Mesenchymal stem cell (in vitro differentiated cells and primary cell): Measurements from ENCODE around the gene DHX8.

Experiments
- DNase-seq: peaks from one replicate; pipeline ENCODE4 v3.0.0-alpha.2; 2013
- H2AFZ ChIP-seq: one replicate; pipeline ENCODE4 v1.6.1; 2013; ENCODE audit warnings: low read depth, mild to moderate bottlenecking, control low read depth, inconsistent platforms, low read length, moderate library complexity
- H2AK5ac ChIP-seq: 2 replicates; pipeline ENCODE4 v1.6.1; 2013; ENCODE audit warnings: low read length, moderate library complexity, mild to moderate bottlenecking, inconsistent platforms; ENCODE audit not compliant: severe bottlenecking
- H2BK120ac ChIP-seq: one replicate; pipeline ENCODE4 v1.6.1; 2013; ENCODE audit warnings: low read depth, mild to moderate bottlenecking, inconsistent platforms, low read length, moderate library complexity
- H2BK12ac ChIP-seq, 2 experiments: one replicate each; pipeline ENCODE4 v1.6.1; 2013; ENCODE audit warnings: inconsistent platforms in 2 of 2, low read length in 2 of 2, mild to moderate bottlenecking in 2 of 2, moderate library complexity in 2 of 2, control low read depth in 1 of 2
- H2BK15ac ChIP-seq: one replicate; pipeline ENCODE4 v1.6.1; 2013; ENCODE audit warnings: mild to moderate bottlenecking, low read depth, inconsistent platforms; ENCODE audit not compliant: poor library complexity, severe bottlenecking
- H2BK5ac ChIP-seq: 2 replicates; pipeline ENCODE4 v1.6.1; 2013; ENCODE audit warnings: low read depth, mild to moderate bottlenecking, low read length, control low read depth, inconsistent platforms; ENCODE audit not compliant: poor library complexity, severe bottlenecking
- H3K14ac ChIP-seq, 2 experiments: one replicate each; pipeline ENCODE4 v1.6.1; 2013; ENCODE audit warnings: inconsistent platforms in 2 of 2, low read length in 2 of 2, control low read depth in 1 of 2, mild to moderate bottlenecking in 1 of 2, moderate library complexity in 1 of 2
- H3K18ac ChIP-seq, 2 experiments: one replicate each; pipeline ENCODE4 v1.6.1; 2013; ENCODE audit warnings: inconsistent platforms in 2 of 2, low read length in 2 of 2, control low read depth in 1 of 2, low read depth in 1 of 2, mild to moderate bottlenecking in 1 of 2
- H3K23ac ChIP-seq, 2 experiments: one replicate each; pipeline ENCODE4 v1.6.1; 2013; ENCODE audit warnings: inconsistent platforms in 2 of 2, low read length in 2 of 2, mild to moderate bottlenecking in 2 of 2, moderate library complexity in 2 of 2, control low read depth in 1 of 2
- H3K27ac ChIP-seq: 2 replicates; pipeline ENCODE4 v1.5.1; 2013; ENCODE audit warnings: mild to moderate bottlenecking, moderate library complexity, low read length, control low read depth, inconsistent platforms; ENCODE audit not compliant: poor library complexity, severe bottlenecking
- H3K27me3 ChIP-seq, 2 experiments: 2 replicates each; pipeline versions ENCODE4 v1.6.1 to v1.7.0; 2013; ENCODE audit warnings: low read length in 2 of 2, mild to moderate bottlenecking in 2 of 2, moderate library complexity in 2 of 2, control low read depth in 1 of 2, inconsistent platforms in 1 of 2; ENCODE audit not compliant: control insufficient read depth in 1 of 2, insufficient read depth in 1 of 2
- H3K36me3 ChIP-seq, 2 experiments: 2 replicates each; pipeline versions ENCODE4 v1.6.1 to v1.7.0; 2013; ENCODE audit warnings: low read length in 2 of 2, control low read depth in 1 of 2, inconsistent platforms in 1 of 2, low read depth in 1 of 2, mild to moderate bottlenecking in 1 of 2; ENCODE audit not compliant: insufficient read depth in 2 of 2, control insufficient read depth in 1 of 2
- H3K4ac ChIP-seq, 2 experiments: one replicate each; pipeline ENCODE4 v1.6.1; 2013; ENCODE audit warnings: inconsistent platforms in 2 of 2, low read length in 2 of 2, mild to moderate bottlenecking in 2 of 2, moderate library complexity in 2 of 2, control low read depth in 1 of 2, low read depth in 1 of 2
- H3K4me1 ChIP-seq: 2 replicates; pipeline ENCODE4 v1.6.1; 2013; ENCODE audit warnings: low read depth, low read length, control low read depth; ENCODE audit not compliant: control insufficient read depth, insufficient read depth
- H3K4me2 ChIP-seq: 2 replicates; pipeline ENCODE4 v1.6.1; 2013; ENCODE audit warnings: low read length, mild to moderate bottlenecking, inconsistent platforms; ENCODE audit not compliant: poor library complexity, severe bottlenecking
- H3K4me3 ChIP-seq, 2 experiments: 2 replicates each; pipeline versions ENCODE4 v1.5.1 to v1.7.0; 2013; ENCODE audit warnings: low read length in 2 of 2, mild to moderate bottlenecking in 2 of 2, control low read depth in 1 of 2, low read depth in 1 of 2; ENCODE audit not compliant: insufficient read depth in 1 of 2
- H3K79me1 ChIP-seq: replicated peaks from 2 replicates; pipeline ENCODE4 v1.6.1; 2013; ENCODE audit warnings: mild to moderate bottlenecking, control low read depth, low read length, inconsistent platforms; ENCODE audit not compliant: poor library complexity, severe bottlenecking
- H3K9ac ChIP-seq: 2 replicates; pipeline ENCODE4 v1.7.0; 2013; ENCODE audit warnings: mild to moderate bottlenecking, low read length, moderate library complexity
- H3K9me3 ChIP-seq: 2 replicates; pipeline ENCODE4 v1.7.0; 2013; ENCODE audit warnings: mild to moderate bottlenecking, low read length; ENCODE audit not compliant: control insufficient read depth
- H4K8ac ChIP-seq: one replicate; pipeline ENCODE4 v1.6.1; 2013; ENCODE audit warnings: inconsistent platforms, mild to moderate bottlenecking, low read length, moderate library complexity
- H4K91ac ChIP-seq: one replicate; pipeline ENCODE4 v1.6.1; 2013; ENCODE audit warnings: mild to moderate bottlenecking, low read length, inconsistent platforms
- WGBS: methylation state at CpG from one replicate; pipeline ENCODE4 v1.1.7; 2013; ENCODE audit warnings: mixed read lengths; 5-methylcytosine and 5-hydroxymethylcytosine counted together

DHX8 gene

DNA sequence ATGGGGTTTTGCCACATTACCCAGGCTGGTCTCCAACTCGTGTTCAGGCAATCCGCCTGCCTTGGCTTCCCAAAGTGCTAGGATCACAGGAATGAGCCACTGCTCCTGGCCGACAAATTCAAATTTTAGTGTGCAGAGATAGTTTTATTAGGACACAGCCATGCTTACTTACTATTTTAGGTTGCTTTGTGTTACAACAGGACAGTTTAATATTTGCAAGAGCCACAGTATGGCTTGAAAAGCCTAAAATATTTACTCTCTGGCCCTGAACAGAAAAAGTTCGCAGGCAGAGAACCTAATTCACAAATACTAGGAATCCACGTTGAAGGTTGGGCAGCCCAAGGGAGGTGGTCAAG lies 75.0 kb downstream of the DHX8 start:
- H3K4me3 ChIP-seq: no peak overlapping the region
- peak overlapping the region in 1 of 2 experiments; percentile 2 for H2BK12ac ChIP-seq
- H3K14ac ChIP-seq: no peak overlapping the region
- peaks cover 30 to 44% of the 10 kb centered on the region in 2 experiments for H3K27me3 ChIP-seq
- peaks cover 8% of the 10 kb centered on the region for H3K4me1 ChIP-seq
- 79% methylated on average over 5 of the region's 5 CpGs for WGBS
- no peak overlapping the region for H3K4me2 ChIP-seq
- no peaks in the 10 kb centered on the region for H3K36me3 ChIP-seq
- no peak overlapping the region for H2BK5ac ChIP-seq
- no peak overlapping the region for H3K27ac ChIP-seq
- H3K4ac ChIP-seq: no peak overlapping the region
- no peak overlapping the region for H4K91ac ChIP-seq
- no peak for DNase-seq
- no peak overlapping the region for H3K23ac ChIP-seq
- no peak overlapping the region for H2AFZ ChIP-seq
- no peaks in the 10 kb centered on the region for H3K9me3 ChIP-seq
- H3K79me1 ChIP-seq: no peaks in the 10 kb centered on the region
- H2AK5ac ChIP-seq: no peak overlapping the region
- no peak overlapping the region for H4K8ac ChIP-seq
- no peak overlapping the region for H3K9ac ChIP-seq
- H3K18ac ChIP-seq: peak overlapping the region in 1 of 2 experiments; percentile 46
- no peak overlapping the region for H2BK15ac ChIP-seq
- no peak overlapping the region for H2BK120ac ChIP-seq

DNA sequence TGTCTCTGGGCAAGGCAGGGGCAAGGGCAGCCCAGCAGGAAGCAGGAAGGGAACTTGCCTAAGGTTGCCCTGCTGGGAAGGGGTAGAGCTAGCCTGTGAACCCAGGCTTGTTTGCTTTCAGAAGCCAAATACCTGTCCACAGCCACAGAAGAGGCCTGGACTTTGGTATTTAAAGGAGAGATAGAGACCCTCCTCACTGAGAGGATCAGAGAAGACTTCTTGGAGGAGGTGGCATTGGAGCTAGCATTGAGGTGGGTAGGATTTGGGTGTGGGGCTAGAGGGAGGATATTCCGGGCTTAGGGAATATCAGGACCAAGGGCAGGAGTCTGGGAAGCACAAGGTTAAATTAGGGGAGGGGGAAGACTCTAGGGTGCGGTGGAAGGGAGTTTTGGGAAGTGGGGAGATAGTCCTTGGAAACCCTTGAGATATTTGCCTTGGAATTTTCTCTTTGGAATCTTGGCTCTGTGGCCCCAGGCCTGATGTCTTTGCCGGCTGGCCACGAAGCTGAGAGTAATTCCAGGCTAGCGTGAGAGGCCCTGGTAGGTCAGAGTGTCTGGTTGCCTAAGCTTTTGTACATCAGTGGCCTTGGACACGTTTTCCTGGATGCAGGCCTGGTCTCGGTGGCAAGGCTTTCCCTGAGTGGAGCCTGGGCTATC lies 75.5 kb downstream of the DHX8 start:
- no peak overlapping the region for H3K14ac ChIP-seq
- no peak overlapping the region for H2BK5ac ChIP-seq
- DNase-seq: no peak
- peaks cover 34 to 46% of the 10 kb centered on the region in 2 experiments for H3K27me3 ChIP-seq
- H2AK5ac ChIP-seq: no peak overlapping the region
- no peak overlapping the region for H2BK120ac ChIP-seq
- no peak overlapping the region for H2BK15ac ChIP-seq
- no peak overlapping the region for H3K23ac ChIP-seq
- H3K9me3 ChIP-seq: no peaks in the 10 kb centered on the region
- 89% methylated on average over 7 of the region's 7 CpGs for WGBS
- no peak overlapping the region for H3K9ac ChIP-seq
- H2AFZ ChIP-seq: no peak overlapping the region
- H2BK12ac ChIP-seq: peak overlapping the region in 1 of 2 experiments; percentile 2
- no peaks in the 10 kb centered on the region for H3K79me1 ChIP-seq
- no peaks in the 10 kb centered on the region for H3K36me3 ChIP-seq
- H3K4ac ChIP-seq: no peak overlapping the region
- no peak overlapping the region for H4K8ac ChIP-seq
- H3K18ac ChIP-seq: peak overlapping the region in 1 of 2 experiments; percentile 46
- H4K91ac ChIP-seq: no peak overlapping the region
- H3K4me1 ChIP-seq: peaks cover 8% of the 10 kb centered on the region
- H3K4me3 ChIP-seq: no peak overlapping the region
- H3K4me2 ChIP-seq: no peak overlapping the region
- no peak overlapping the region for H3K27ac ChIP-seq

DNA sequence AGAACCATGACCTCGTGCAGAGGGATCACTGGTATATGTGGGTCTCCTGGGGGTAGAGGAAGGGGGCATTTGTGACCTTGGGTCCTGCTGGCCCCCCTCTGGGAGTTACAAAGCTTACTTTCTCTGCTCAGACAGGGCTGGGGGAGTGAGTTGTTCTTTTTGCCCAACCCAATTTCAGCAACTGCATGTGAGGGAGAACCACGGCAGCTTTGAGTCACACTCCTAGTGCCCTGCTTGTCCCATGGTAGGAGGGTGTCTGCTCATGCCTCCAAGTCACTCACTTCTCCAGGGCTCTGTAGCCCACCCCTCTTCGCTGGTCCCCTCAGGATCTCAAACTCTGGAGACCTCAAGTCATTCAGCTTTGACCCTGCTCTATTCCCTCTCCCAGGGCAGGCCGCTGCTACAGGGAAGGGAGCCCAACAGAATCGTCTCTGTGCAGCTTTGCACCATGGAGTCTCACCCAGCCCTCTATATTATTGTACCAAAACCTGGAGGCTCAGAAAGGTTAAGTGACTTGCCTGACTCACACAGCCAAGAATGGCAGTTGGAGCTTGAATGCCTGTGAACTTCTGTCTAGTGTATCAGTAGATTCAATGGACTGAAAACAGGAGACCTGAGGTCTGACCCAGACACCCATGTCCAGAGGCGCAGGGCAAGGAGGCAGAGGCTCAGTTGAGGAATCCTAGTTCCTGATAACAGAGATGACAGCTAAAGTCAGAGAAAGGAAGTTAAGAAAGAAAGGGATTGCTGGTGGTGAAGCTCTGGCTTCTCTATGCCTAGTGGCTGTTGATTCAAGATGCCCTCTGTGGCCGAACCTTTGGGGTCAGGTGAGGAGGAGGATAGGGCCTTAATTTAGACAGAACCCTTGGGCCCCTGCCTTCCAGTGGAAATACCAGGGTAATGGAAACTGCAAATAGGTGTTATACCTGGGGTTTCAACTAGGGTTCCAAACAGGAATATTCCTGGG lies 77.0 kb downstream of the DHX8 start:
- Histone ChIP-seq H4K8ac (no peak overlapping the region), H3K27me3 (peaks cover 41 to 45% of the 10 kb centered on the region in 2 experiments), H2BK12ac (no peak overlapping the region), H2BK120ac (no peak overlapping the region), H3K23ac (no peak overlapping the region), H2BK5ac (no peak overlapping the region), H3K27ac (no peak overlapping the region), H4K91ac (no peak overlapping the region), H3K4ac (no peak overlapping the region), H3K4me3 (no peak overlapping the region), H3K18ac (no peak overlapping the region), H2BK15ac (no peak overlapping the region), H3K9me3 (no peaks in the 10 kb centered on the region), H3K4me2 (no peak overlapping the region), H3K36me3 (no peaks in the 10 kb centered on the region), H2AK5ac (no peak overlapping the region), H3K14ac (no peak overlapping the region), H3K4me1 (peaks cover 6% of the 10 kb centered on the region), H2AFZ (no peak overlapping the region), H3K9ac (no peak overlapping the region), H3K79me1 (no peaks in the 10 kb centered on the region)
- WGBS: 91% methylated on average over 7 of the region's 7 CpGs
- DNase-seq: no peak
